OCI-LY7 (cell line): ENCODE measurements around the gene ATP2C2.

Experiments
- CTCF ChIP-seq: fragments of 200-600 bp; sonication (generic); conservative IDR thresholded peaks from 2 replicates; pipeline ENCODE4 v1.5.1; 2014; ENCODE audit warnings: mild to moderate bottlenecking, antibody characterized with exemption, low read length, moderate library complexity, mixed read lengths
- EZH2phosphoT487 ChIP-seq: fragments of 200-600 bp; sonication (generic); IDR thresholded peaks from 2 replicates; pipeline ENCODE4 v1.6.1; 2018; ENCODE audit warnings: low read depth, borderline replicate concordance, mild to moderate bottlenecking, mixed run types, antibody characterized with exemption, low read length, moderate library complexity, mixed read lengths

GRCh38 chr16:84408856-84409255 is 40.5 kb downstream of the ATP2C2 start:
- TF ChIP-seq CTCF, result no peak
- TF ChIP-seq EZH2phosphoT487, result no peak
